T-cell (primary cell): ENCODE data around the gene RAPGEF2. TPM values are rescaled to one million over a fixed set of nuclear protein-coding genes. Genes with fewer than 3 reads are reported as not detected.
"Not testable (repeated sequence)": the region's sequence is repeated elsewhere in the genome, so short reads cannot be mapped to it uniquely, and the experiment has no call there.

Experiments used
- ATAC-seq, 4 experiments: fragments of 200-7000 bp in 3 of 4; fragments of 150-1000 bp in 1 of 4; cut with Tn5 transposase; replicated peaks in 1 of 4; 1 replicate in 3 of 4; 2 replicates in 1 of 4; pipeline ENCODE4 v1.10.0; 2021; ENCODE audit warnings: moderate library complexity in 3 of 4, mild to moderate bottlenecking in 2 of 4, moderate number of reproducible peaks in 1 of 4
- CTCF ChIA-PET, 2 donors: fragments of 300-600 bp; sonication (Branson Sonifier 250); formaldehyde crosslinking; loops; one replicate each; lab custom pipeline; 2022; ENCODE audit warnings: antibody characterized with exemption in 2 of 2; lab: Charles Lee
- POLR2A ChIA-PET, 2 donors: fragments of 300-600 bp; sonication (Branson Sonifier 250); formaldehyde crosslinking; loops; one replicate each; lab custom pipeline; 2022; ENCODE audit warnings: antibody characterized with exemption in 2 of 2; lab: Charles Lee
- DNase-seq, 35 experiments: peaks; one replicate each; pipeline versions ENCODE4 v3.0.0 to v3.0.0-alpha.2; 2013 to 2023
- H3K27ac ChIP-seq: one replicate; pipeline ENCODE4 v1.5.1; 2013; ENCODE audit warnings: low read length
- H3K27me3 ChIP-seq, 2 experiments: replicated peaks in 1 of 2; 1 replicate in 1 of 2; 2 replicates in 1 of 2; pipeline versions ENCODE4 v1.6.1 to v1.7.0; 2013; ENCODE audit warnings: low read length in 1 of 2, mixed read lengths in 1 of 2; ENCODE audit not compliant: control insufficient read depth in 2 of 2, insufficient read depth in 2 of 2; ENCODE audit errors: extremely low read depth in 1 of 2
- H3K36me3 ChIP-seq, 2 donors: 1 replicate in 1 of 2; 2 replicates in 1 of 2; pipeline versions ENCODE4 v1.6.1 to v1.7.0; 2013; ENCODE audit warnings: low read length in 1 of 2; ENCODE audit not compliant: control insufficient read depth in 2 of 2, insufficient read depth in 1 of 2; ENCODE audit errors: extremely low read depth in 1 of 2
- H3K4me1 ChIP-seq, 2 experiments: 1 replicate in 1 of 2; 2 replicates in 1 of 2; pipeline versions ENCODE4 v1.6.1 to v1.7.0; 2013; ENCODE audit warnings: low read length in 2 of 2, mixed read lengths in 1 of 2; ENCODE audit not compliant: insufficient read depth in 2 of 2, control insufficient read depth in 1 of 2; ENCODE audit errors: extremely low read depth in 1 of 2
- H3K4me3 ChIP-seq, 2 donors: 1 replicate in 1 of 2; 2 replicates in 1 of 2; pipeline versions ENCODE4 v1.5.1 to v1.7.0; 2013; ENCODE audit warnings: mild to moderate bottlenecking in 2 of 2, low read length in 1 of 2, moderate library complexity in 1 of 2; ENCODE audit not compliant: control insufficient read depth in 1 of 2; ENCODE audit errors: extremely low read depth in 1 of 2
- H3K9me3 ChIP-seq: 2 replicates; pipeline ENCODE4 v1.7.0; 2013
- H3K27ac Mint-ChIP-seq, 2 donors: one replicate each; pipeline ENCODE4 v1.8.0; 2020 to 2021; ENCODE audit warnings: mild to moderate bottlenecking in 2 of 2, mixed read lengths in 2 of 2
- H3K27me3 Mint-ChIP-seq, 2 donors: one replicate each; pipeline ENCODE4 v1.8.0; 2021 to 2022; ENCODE audit warnings: mixed read lengths in 2 of 2
- H3K36me3 Mint-ChIP-seq: one replicate; pipeline ENCODE4 v1.8.0; 2021; ENCODE audit warnings: mixed read lengths
- H3K4me1 Mint-ChIP-seq, 3 donors: one replicate each; pipeline ENCODE4 v1.8.0; 2020 to 2022; ENCODE audit warnings: mixed read lengths in 3 of 3, mild to moderate bottlenecking in 1 of 3
- H3K4me3 Mint-ChIP-seq, 3 donors: one replicate each; pipeline ENCODE4 v1.8.0; 2020 to 2022; ENCODE audit warnings: mild to moderate bottlenecking in 3 of 3, mixed read lengths in 3 of 3, moderate library complexity in 3 of 3
- H3K9me3 Mint-ChIP-seq, 3 donors: one replicate each; pipeline ENCODE4 v1.8.0; 2020 to 2022; ENCODE audit warnings: mixed read lengths in 3 of 3
- WGBS: methylation state at CpG from one replicate; pipeline ENCODE4 v1.1.5; 2013; ENCODE audit warnings: missing lambda C conversion rate; ENCODE audit not compliant: insufficient coverage; 5-methylcytosine and 5-hydroxymethylcytosine counted together
- total RNA-seq, 35 experiments: library from RNA in 6 of 35; stranded (reverse) in 6 of 35; fragments of 120-200 nt in 1 of 35; gene quantifications; one replicate each; pipeline versions ENCODE4 v1.2.1 to v1.2.4 and lab custom pipeline; 2013 to 2026

Gene RAPGEF2
- total RNA-seq, 5 donors from 2014 or later (not counting 1 experiment from before 2014, with no cell fraction given), result 16.8 to 28.5 (median 26.4) TPM

GRCh38 chr4:159158083-159158617 is 55.3 kb downstream of the RAPGEF2 start:
- H3K9me3 ChIP-seq, result no peaks in the 10 kb centered on the region
- H3K4me1 ChIP-seq, result no peaks in the 10 kb centered on the region
- H3K4me3 ChIP-seq, result no peak overlapping the region
- H3K27ac ChIP-seq, result no peak overlapping the region
- ChIA-PET POLR2A (no interaction called here), CTCF (no interaction called here)
- DNase-seq (no peak), ATAC-seq (no peak)
- no peaks in the 10 kb centered on the region for H3K27me3 ChIP-seq
- Mint-ChIP-seq H3K4me3 (no peak overlapping the region), H3K36me3 (no peaks in the 10 kb centered on the region), H3K27me3 (no peaks in the 10 kb centered on the region), H3K27ac (no peak overlapping the region), H3K4me1 (peaks cover 0 to 19% (median 16%) of the 10 kb centered on the region in 3 donors), H3K9me3 (no peaks in the 10 kb centered on the region)
- no peaks in the 10 kb centered on the region for H3K36me3 ChIP-seq

DNA sequence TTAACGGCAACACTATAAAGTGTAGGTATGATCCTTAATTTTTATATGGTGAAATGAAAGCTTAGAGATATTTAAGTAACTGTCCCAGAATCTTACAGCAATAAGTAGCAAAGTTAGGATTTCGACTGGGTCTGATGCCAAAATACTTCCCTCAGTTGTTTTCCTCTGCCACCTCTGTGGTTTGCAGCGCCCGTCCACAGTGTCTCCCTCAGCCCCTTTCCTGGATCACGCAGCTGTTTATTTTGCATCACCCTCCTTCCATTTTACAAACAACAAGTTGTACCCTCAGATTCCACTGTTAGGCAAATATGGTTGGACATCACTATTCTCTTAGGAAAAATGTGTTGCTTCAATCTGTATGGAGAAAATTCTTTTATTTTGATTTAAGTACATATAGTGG is 56.1 kb downstream of the RAPGEF2 start:
- CTCF ChIA-PET, result interaction anchor here in 1 of 2 donors (1.0 kb wide), 1 partner anchor 13 kb away, joined by 3 read pairs; no protein-coding TSS in a partner anchor
- whole genome bisulfite sequencing, result 79% methylated on average over 3 of the region's 5 CpGs
- no peaks in the 10 kb centered on the region for H3K27me3 Mint-ChIP-seq

DNA sequence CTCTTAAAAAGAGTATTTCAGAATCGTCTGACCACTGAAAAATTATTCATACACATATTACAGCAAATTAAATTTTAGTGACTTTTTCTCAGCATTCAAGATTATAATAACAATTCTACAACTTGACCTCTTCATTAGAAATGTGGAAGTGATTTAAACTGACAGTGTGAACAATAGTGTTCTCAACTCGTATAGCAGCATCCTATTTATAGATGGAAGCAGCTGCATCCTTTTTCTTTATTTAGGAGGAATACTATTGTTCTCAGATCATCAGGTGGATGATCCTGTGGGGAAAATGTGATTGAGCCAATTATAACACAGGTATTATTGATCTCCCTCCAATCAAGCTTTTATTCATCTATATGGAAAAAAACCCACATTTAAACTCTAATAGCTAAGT is 56.7 kb downstream of the RAPGEF2 start:
- H3K9me3 Mint-ChIP-seq, result no peaks in the 10 kb centered on the region
- H3K36me3 ChIP-seq, result no peaks in the 10 kb centered on the region
- H3K4me3 ChIP-seq, result no peak overlapping the region
- H3K4me1 Mint-ChIP-seq, result peaks cover 0 to 18% (median 13%) of the 10 kb centered on the region in 3 donors
- no CpG with 5 or more reads among the region's 2 CpGs for WGBS
- H3K27ac Mint-ChIP-seq, result no peak overlapping the region
- DNase-seq (no peak), ATAC-seq (no peak)
- H3K9me3 ChIP-seq, result no peaks in the 10 kb centered on the region
- no peak overlapping the region for H3K4me3 Mint-ChIP-seq
- no peaks in the 10 kb centered on the region for H3K4me1 ChIP-seq
- POLR2A ChIA-PET, result no interaction called here
- H3K27me3 ChIP-seq, result no peaks in the 10 kb centered on the region
- CTCF ChIA-PET, result interaction anchor here in 1 of 2 donors (1.0 kb wide), 1 partner anchor 13 kb away, joined by 3 read pairs; no protein-coding TSS in a partner anchor
- H3K27ac ChIP-seq, result no peak overlapping the region
- no peaks in the 10 kb centered on the region for H3K27me3 Mint-ChIP-seq
- no peaks in the 10 kb centered on the region for H3K36me3 Mint-ChIP-seq

More for the DNA sequence above, 56.1 kb downstream of the RAPGEF2 start:
- Mint-ChIP-seq H3K9me3 (no peaks in the 10 kb centered on the region), H3K27ac (no peak overlapping the region), H3K4me1 (peaks cover 0 to 18% (median 13%) of the 10 kb centered on the region in 3 donors), H3K4me3 (no peak overlapping the region), H3K36me3 (no peaks in the 10 kb centered on the region)
- Histone ChIP-seq H3K27me3 (no peaks in the 10 kb centered on the region), H3K4me1 (no peaks in the 10 kb centered on the region), H3K36me3 (no peaks in the 10 kb centered on the region), H3K9me3 (no peaks in the 10 kb centered on the region), H3K27ac (no peak overlapping the region), H3K4me3 (no peak overlapping the region)
- DNase-seq (no peak), ATAC-seq (no peak)
- POLR2A ChIA-PET, result interaction anchor here in 1 of 2 donors (0.6 kb wide), 1 partner anchor 285 kb away, joined by 3 read pairs; no protein-coding TSS in a partner anchor

DNA sequence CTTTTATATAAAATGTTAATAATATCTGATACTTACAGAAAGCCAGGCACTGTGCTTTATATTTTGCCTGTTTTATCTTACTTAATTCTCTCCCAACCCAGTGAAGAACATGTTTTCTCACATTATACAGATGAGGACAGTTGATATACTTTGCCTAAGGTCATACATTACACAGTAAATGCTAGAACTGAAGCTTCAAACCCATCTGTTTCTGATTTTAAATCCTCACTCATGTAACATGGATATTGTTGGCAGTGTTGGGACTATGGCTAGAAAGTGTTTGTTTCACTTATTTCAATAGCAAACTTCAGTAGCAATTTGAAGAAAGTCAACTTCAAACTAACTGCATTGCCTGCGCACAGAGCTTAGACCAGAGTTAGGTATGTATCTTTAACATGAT is 57.4 kb downstream of the RAPGEF2 start:
- DNase-seq (no peak), ATAC-seq (no peak)
- Mint-ChIP-seq H3K27me3 (no peaks in the 10 kb centered on the region), H3K9me3 (no peaks in the 10 kb centered on the region), H3K36me3 (no peaks in the 10 kb centered on the region), H3K27ac (no peak overlapping the region), H3K4me3 (no peak overlapping the region), H3K4me1 (peaks cover 0 to 15% (median 10%) of the 10 kb centered on the region in 3 donors)
- no CpG with 5 or more reads among the region's 1 CpG for WGBS
- Histone ChIP-seq H3K9me3 (no peaks in the 10 kb centered on the region), H3K36me3 (no peaks in the 10 kb centered on the region), H3K4me3 (no peak overlapping the region), H3K27me3 (no peaks in the 10 kb centered on the region), H3K4me1 (no peaks in the 10 kb centered on the region), H3K27ac (no peak overlapping the region)
- ChIA-PET CTCF (interaction anchor here (0.7 to 0.8 kb wide), 2 partner anchors 42 to 309 kb away, joined by 3 read pairs; no protein-coding TSS in a partner anchor), POLR2A (no interaction called here)

- not testable (repeated sequence) for H3K36me3 Mint-ChIP-seq, DNase-seq
Measured at GRCh38 chr4:159161436-159161835, 58.6 kb downstream of the RAPGEF2 start.

GRCh38 chr4:159162576-159162975 is 59.7 kb downstream of the RAPGEF2 start:
- H3K27me3 ChIP-seq, result no peaks in the 10 kb centered on the region
- no peaks in the 10 kb centered on the region for H3K4me1 ChIP-seq
- no peak overlapping the region for H3K27ac Mint-ChIP-seq
- no peaks in the 10 kb centered on the region for H3K9me3 Mint-ChIP-seq
- H3K36me3 Mint-ChIP-seq, result no peaks in the 10 kb centered on the region
- ATAC-seq (no peak), DNase-seq (no peak)
- H3K27ac ChIP-seq, result no peak overlapping the region
- no peak overlapping the region for H3K4me3 ChIP-seq
- ChIA-PET CTCF (no interaction called here), POLR2A (interaction anchor here (0.6 kb wide), 3 partner anchors 264 to 518 kb away, joined by 3 to 4 read pairs (median 3); no protein-coding TSS in a partner anchor)
- H3K9me3 ChIP-seq, result no peaks in the 10 kb centered on the region
- peaks cover 12 to 15% (median 15%) of the 10 kb centered on the region in 3 donors for H3K4me1 Mint-ChIP-seq
- no peaks in the 10 kb centered on the region for H3K36me3 ChIP-seq
- H3K4me3 Mint-ChIP-seq, result no peak overlapping the region
- no peaks in the 10 kb centered on the region for H3K27me3 Mint-ChIP-seq
- WGBS, result no CpG with 5 or more reads among the region's 1 CpG

More at GRCh38 chr4:159161436-159161835, 58.6 kb downstream of the RAPGEF2 start:
- H3K9me3 ChIP-seq, ATAC-seq, H3K27ac ChIP-seq, H3K27me3 ChIP-seq, H3K4me3 ChIP-seq, H3K27ac Mint-ChIP-seq, H3K9me3 Mint-ChIP-seq, H3K4me1 ChIP-seq, POLR2A ChIA-PET, H3K36me3 ChIP-seq, H3K4me3 Mint-ChIP-seq, H3K27me3 Mint-ChIP-seq: not testable (repeated sequence)
- CTCF ChIA-PET, result interaction anchor here in 1 of 2 donors (0.7 kb wide), 1 partner anchor 68 kb away, joined by 4 read pairs; no protein-coding TSS in a partner anchor
- WGBS, result 100% methylated on average over 1 of the region's 3 CpGs
- H3K4me1 Mint-ChIP-seq, result peaks cover 10 to 15% (median 11%) of the 10 kb centered on the region in 3 donors
